ENCODE results near the gene FADS2.

DNA sequence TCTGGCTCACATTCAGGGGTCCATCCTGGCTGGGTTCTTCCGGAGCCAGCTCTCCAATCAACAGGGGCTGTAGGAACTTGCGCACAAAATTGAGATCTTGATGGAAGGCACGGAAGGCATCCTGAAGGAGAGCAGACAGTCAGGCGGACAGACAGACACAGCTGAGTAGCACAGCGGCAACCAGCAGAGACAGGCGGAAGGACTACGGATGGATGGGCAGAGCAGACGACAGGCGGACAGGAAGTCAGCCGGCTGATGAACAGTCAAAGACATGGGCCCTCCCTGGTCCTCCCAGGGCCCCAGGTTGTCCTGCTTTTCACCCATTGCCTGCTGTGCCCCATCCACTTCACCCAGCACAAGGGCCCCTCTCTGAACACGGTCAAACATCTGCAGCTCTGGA, 51.9 kb downstream of the FADS2 start:
- TF ChIP-seq EZH2 (IDR thresholded peaks at IDR 0.05; ENCODE audit: borderline replicate concordance, low read depth, low read length, poor library complexity, severe bottlenecking): no peak
- TF ChIP-seq, protein P1, sequence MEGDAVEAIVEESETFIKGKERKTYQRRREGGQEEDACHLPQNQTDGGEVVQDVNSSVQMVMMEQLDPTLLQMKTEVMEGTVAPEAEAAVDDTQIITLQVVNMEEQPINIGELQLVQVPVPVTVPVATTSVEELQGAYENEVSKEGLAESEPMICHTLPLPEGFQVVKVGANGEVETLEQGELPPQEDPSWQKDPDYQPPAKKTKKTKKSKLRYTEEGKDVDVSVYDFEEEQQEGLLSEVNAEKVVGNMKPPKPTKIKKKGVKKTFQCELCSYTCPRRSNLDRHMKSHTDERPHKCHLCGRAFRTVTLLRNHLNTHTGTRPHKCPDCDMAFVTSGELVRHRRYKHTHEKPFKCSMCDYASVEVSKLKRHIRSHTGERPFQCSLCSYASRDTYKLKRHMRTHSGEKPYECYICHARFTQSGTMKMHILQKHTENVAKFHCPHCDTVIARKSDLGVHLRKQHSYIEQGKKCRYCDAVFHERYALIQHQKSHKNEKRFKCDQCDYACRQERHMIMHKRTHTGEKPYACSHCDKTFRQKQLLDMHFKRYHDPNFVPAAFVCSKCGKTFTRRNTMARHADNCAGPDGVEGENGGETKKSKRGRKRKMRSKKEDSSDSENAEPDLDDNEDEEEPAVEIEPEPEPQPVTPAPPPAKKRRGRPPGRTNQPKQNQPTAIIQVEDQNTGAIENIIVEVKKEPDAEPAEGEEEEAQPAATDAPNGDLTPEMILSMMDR (conservative IDR thresholded peaks at IDR 0.05; ENCODE audit: low read depth, low read length): no peak

Data from A673 (cell line).